Spleen (tissue), 11 donors: Measurements from ENCODE around the gene NFATC2. TPM values are rescaled to one million over a fixed set of nuclear protein-coding genes. Genes with fewer than 3 reads are reported as not detected.
A peak's percentile ranks its signal among the peaks of the same experiment; 100 is the strongest.

Source experiments
- DNase-seq: peaks from one replicate; pipeline ENCODE4 v3.0.0-alpha.2; 2020
- H3K27ac ChIP-seq, 8 donors: fragments of 200-600 bp; sonication (generic) in 7 of 8; 1 replicate in 4 of 8; 2 replicates in 4 of 8; pipeline versions ENCODE4 v1.5.0 to v1.8.0; 2016 to 2021; ENCODE audit warnings: inconsistent platforms in 4 of 8, mild to moderate bottlenecking in 4 of 8, moderate library complexity in 1 of 8
- H3K27me3 ChIP-seq, 7 donors: fragments of 200-600 bp; sonication (generic) in 6 of 7; replicated peaks in 1 of 7; 1 replicate in 4 of 7; 2 replicates in 3 of 7; pipeline versions ENCODE4 v1.5.0 to v1.8.0; 2016 to 2021; ENCODE audit warnings: inconsistent platforms in 3 of 7, mild to moderate bottlenecking in 1 of 7
- H3K36me3 ChIP-seq, 6 donors: fragments of 200-600 bp; sonication (generic) in 5 of 6; 1 replicate in 4 of 6; 2 replicates in 2 of 6; pipeline versions ENCODE4 v1.5.0 to v1.8.0; 2016 to 2021; ENCODE audit warnings: inconsistent platforms in 2 of 6
- H3K4me1 ChIP-seq, 6 donors: fragments of 200-600 bp; sonication (generic) in 5 of 6; 1 replicate in 3 of 6; 2 replicates in 3 of 6; pipeline versions ENCODE4 v1.5.0 to v1.8.0; 2016 to 2021; ENCODE audit warnings: inconsistent platforms in 3 of 6
- H3K4me3 ChIP-seq, 8 donors: fragments of 200-600 bp; sonication (generic) in 7 of 8; 1 replicate in 4 of 8; 2 replicates in 4 of 8; pipeline versions ENCODE4 v1.5.0 to v1.8.0; 2016 to 2021; ENCODE audit warnings: inconsistent platforms in 4 of 8, mild to moderate bottlenecking in 4 of 8, moderate library complexity in 2 of 8
- H3K9me3 ChIP-seq, 8 donors: fragments of 200-600 bp; sonication (generic) in 7 of 8; 1 replicate in 4 of 8; 2 replicates in 4 of 8; pipeline versions ENCODE4 v1.5.0 to v1.8.0; 2016 to 2021; ENCODE audit warnings: inconsistent platforms in 4 of 8
- CTCF ChIP-seq, 11 experiments: fragments of 200-600 bp in 7 of 11; fragments of 450-650 bp in 4 of 11; sonication (generic) in 4 of 11; IDR thresholded peaks in 8 of 11; conservative IDR thresholded peaks in 3 of 11; 1 replicate in 7 of 11; 2 replicates in 4 of 11; pipeline versions ENCODE4 v1.4.0 to v1.8.0; 2016 to 2021; ENCODE audit warnings: antibody characterized with exemption in 11 of 11, inconsistent platforms in 4 of 11, mild to moderate bottlenecking in 1 of 11
- POLR2A ChIP-seq, 3 donors: fragments of 450-650 bp; IDR thresholded peaks; one replicate each; pipeline ENCODE4 v1.5.1; 2017; ENCODE audit warnings: antibody characterized with exemption in 3 of 3, mild to moderate bottlenecking in 1 of 3
- POLR2AphosphoS5 ChIP-seq, 3 donors: sonication (generic); formaldehyde crosslinking; IDR thresholded peaks; one replicate each; pipeline ENCODE4 v1.5.1; 2017; ENCODE audit warnings: antibody characterized with exemption in 3 of 3
- WGBS, 5 donors: extraction: QIAGEN DNeasy Blood & Tissue Kit in 3 of 5; methylation state at CpG; one replicate each; pipeline versions ENCODE4 v1.1.5 to v1.1.7; 2013 to 2018; 5-methylcytosine and 5-hydroxymethylcytosine counted together
- intact Hi-C: fragments of 100-400 bp; cut with DNase I; formaldehyde crosslinking; loops from one replicate; pipeline ENCODE4 v1.15.0; 2023; ENCODE audit warnings: low total_unique reads
- polyA plus RNA-seq, 3 donors: library from polyadenylated mRNA; stranded (reverse); fragments of 200-250 nt; gene quantifications; one replicate each; pipeline ENCODE4 v1.2.1, GENCODE V29; 2013
- total RNA-seq, 7 donors: library from RNA; depleted of rRNA in 3 of 7; stranded (reverse); fragments of >200 nt in 3 of 7; fragmentation: NEBNext Ultra II Directional in 4 of 7; extraction: Animal tissue kit (Norgen Biotek cat#: 25700) in 4 of 7; gene quantifications; one replicate each; pipeline versions ENCODE4 v1.1.0 to v1.2.1, GENCODE V29; 2016 to 2021
- donor health status: healthy with polysubstance abuse.
- donor health status: DM: no; HTN: no; CAD: no; lungs with moderate emphysema.
- donor health status: DM: no; HTN: no; CAD: no.
- donor health status: Bipolar disorder and iron deficiency.
- donor health status: healthy.
- donor health status: DM: no; HTN: no; CAD: no.
- donor health status: DM: yes; HTN: yes; CAD: no.

NFATC2 gene
- total and polyA plus RNA-seq, 10 donors = 6.5 to 42.9 (median 34.5) TPM

DNA sequence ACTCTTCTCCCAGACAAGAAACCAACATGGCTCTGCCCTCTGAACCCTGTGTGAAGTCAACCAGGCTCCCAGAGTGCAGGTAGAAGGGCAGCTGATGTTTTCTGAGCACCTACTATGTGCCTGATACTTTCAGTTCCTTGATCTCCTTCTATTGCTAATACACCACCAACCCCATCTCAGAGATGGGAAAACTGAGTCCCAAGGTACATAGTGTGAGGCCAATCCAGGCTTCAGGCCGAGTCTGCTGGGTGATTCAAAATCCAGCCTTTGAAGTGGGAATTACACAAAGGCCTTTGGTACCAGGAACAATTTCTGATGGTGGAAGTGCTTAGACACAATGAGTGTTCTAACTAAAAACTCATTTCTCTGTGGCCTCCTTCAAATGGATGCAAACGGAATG, 96.3 kb downstream of the NFATC2 start:
- peaks cover 0 to 69% (median 12%) of the 10 kb centered on the region in 6 donors for H3K36me3 ChIP-seq
- peak overlapping the region in 3 of 8 donors; percentile 0 to 31 (median 26) for H3K27ac ChIP-seq
- peaks cover 0 to 70% (median 17%) of the 10 kb centered on the region in 6 donors for H3K4me1 ChIP-seq
- no peaks in the 10 kb centered on the region for H3K27me3 ChIP-seq
- intact Hi-C loops = no loop called here
- H3K4me3 ChIP-seq = no peak overlapping the region
- TF ChIP-seq POLR2AphosphoS5 (IDR thresholded peaks at IDR 0.05) = no peak
- no peak for TF ChIP-seq POLR2A (IDR thresholded peaks at IDR 0.05)
- TF ChIP-seq CTCF (IDR thresholded peaks at IDR 0.05 in 8 of 11, conservative IDR thresholded peaks at IDR 0.05 in 3 of 11) = no peak
- no peaks in the 10 kb centered on the region for H3K9me3 ChIP-seq
- WGBS, 5 donors = 71 to 94% (median 88%) methylated on average over 2 of the region's 2 CpGs
- peak; percentile 20 for DNase-seq

DNA sequence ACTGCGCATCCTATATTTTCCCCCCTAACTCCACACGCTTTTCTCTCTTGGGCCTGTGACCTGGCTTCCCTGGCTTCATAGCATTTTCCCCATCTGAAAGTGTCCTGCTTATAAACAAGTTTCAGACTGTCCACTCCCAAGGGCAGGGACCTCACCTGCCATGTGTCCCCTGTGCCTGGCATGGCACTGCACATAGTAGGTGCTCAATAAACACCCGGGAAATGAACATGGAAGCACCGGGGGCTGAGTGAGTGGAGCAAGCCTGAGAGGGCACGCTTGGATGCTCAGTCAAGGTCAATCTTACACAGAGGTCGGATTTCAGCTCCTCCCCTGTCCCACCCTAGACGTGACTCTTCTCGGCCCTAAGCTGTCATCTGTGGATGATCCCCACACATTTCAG, 96.9 kb downstream of the NFATC2 start:
- H3K4me3 ChIP-seq = no peak overlapping the region
- no peaks in the 10 kb centered on the region for H3K27me3 ChIP-seq
- H3K36me3 ChIP-seq = peaks cover 0 to 63% (median 10%) of the 10 kb centered on the region in 6 donors
- peaks cover under 1 to 71% (median 21%) of the 10 kb centered on the region in 6 donors for H3K4me1 ChIP-seq
- DNase-seq = peak; percentile 14
- H3K9me3 ChIP-seq = no peaks in the 10 kb centered on the region
- H3K27ac ChIP-seq = no peak overlapping the region
- intact Hi-C loops = no loop called here
- TF ChIP-seq POLR2A (IDR thresholded peaks at IDR 0.05) (no peak), CTCF (IDR thresholded peaks at IDR 0.05 in 8 of 11, conservative IDR thresholded peaks at IDR 0.05 in 3 of 11) (no peak), POLR2AphosphoS5 (IDR thresholded peaks at IDR 0.05) (no peak)
- WGBS, 5 donors = 72 to 83% (median 80%) methylated on average over 8 of the region's 8 CpGs

GRCh38 chr20:51444922-51445438, 97.5 kb downstream of the NFATC2 start:
- TF ChIP-seq CTCF (IDR thresholded peaks at IDR 0.05 in 8 of 11, conservative IDR thresholded peaks at IDR 0.05 in 3 of 11) (no peak), POLR2A (IDR thresholded peaks at IDR 0.05) (no peak), POLR2AphosphoS5 (IDR thresholded peaks at IDR 0.05) (no peak)
- 91 to 99% (median 94%) methylated on average over 9 of the region's 9 CpGs for WGBS, 5 donors
- no peaks in the 10 kb centered on the region for H3K27me3 ChIP-seq
- H3K4me3 ChIP-seq = no peak overlapping the region
- intact Hi-C loops = no loop called here
- DNase-seq = peak; percentile 65
- no peaks in the 10 kb centered on the region for H3K9me3 ChIP-seq
- H3K36me3 ChIP-seq = peaks cover 0 to 57% (median 10%) of the 10 kb centered on the region in 6 donors
- peaks cover 6 to 71% (median 25%) of the 10 kb centered on the region in 6 donors for H3K4me1 ChIP-seq
- H3K27ac ChIP-seq = no peak overlapping the region

GRCh38 chr20:51444467-51444866, 98.1 kb downstream of the NFATC2 start:
- H3K27me3 ChIP-seq = no peaks in the 10 kb centered on the region
- no peak overlapping the region for H3K27ac ChIP-seq
- no peak overlapping the region for H3K4me3 ChIP-seq
- intact Hi-C loops = no loop called here
- peak; percentile 39 for DNase-seq
- H3K36me3 ChIP-seq = peaks cover 0 to 53% (median 8%) of the 10 kb centered on the region in 6 donors
- peaks cover 6 to 76% (median 30%) of the 10 kb centered on the region in 6 donors for H3K4me1 ChIP-seq
- WGBS, 5 donors = 71 to 88% (median 80%) methylated on average over 9 of the region's 9 CpGs
- no peaks in the 10 kb centered on the region for H3K9me3 ChIP-seq
- TF ChIP-seq POLR2A (IDR thresholded peaks at IDR 0.05) = no peak
- no peak for TF ChIP-seq CTCF (IDR thresholded peaks at IDR 0.05 in 8 of 11, conservative IDR thresholded peaks at IDR 0.05 in 3 of 11)
- no peak for TF ChIP-seq POLR2AphosphoS5 (IDR thresholded peaks at IDR 0.05)
